RPMI8226 (cell line): ENCODE measurements around the gene EML1.
A peak's percentile ranks its signal among the peaks of the same experiment; 100 is the strongest.

Experiments used
- DNase-seq: peaks from one replicate; pipeline ENCODE4 v3.0.0-alpha.2; 2015

The EML1 gene

GRCh38 chr14:99793213-99794150 lies at the start of gene EML1:
EML1 (plus strand) TSS chr14:99793413; CDS start chr14:99793477, 64 bp downstream.
- peak; percentile 88 for DNase-seq

- DNase-seq = no peak
Observed at GRCh38 chr14:99744199-99744872, 48.9 kb upstream of the EML1 start.

- DNase-seq = no peak
Observed at GRCh38 chr14:99744873-99745224, 48.4 kb upstream of the EML1 start.

GRCh38 chr14:99745307-99745951 lies 47.8 kb upstream of the EML1 start:
- no peak for DNase-seq

GRCh38 chr14:99747167-99747566 lies 46.0 kb upstream of the EML1 start:
- no peak for DNase-seq

- no peak for DNase-seq
Observed at GRCh38 chr14:99747582-99748330, 45.5 kb upstream of the EML1 start.

- DNase-seq = no peak
Observed at GRCh38 chr14:99748529-99748928, 44.7 kb upstream of the EML1 start.

GRCh38 chr14:99749142-99749541 lies 44.1 kb upstream of the EML1 start:
- DNase-seq = peak; percentile 35

GRCh38 chr14:99749763-99750715 lies 43.2 kb upstream of the EML1 start:
- DNase-seq = no peak

- no peak for DNase-seq
Observed at GRCh38 chr14:99750746-99751450, 42.3 kb upstream of the EML1 start.

GRCh38 chr14:99751539-99752485 lies 41.4 kb upstream of the EML1 start:
- no peak for DNase-seq

GRCh38 chr14:99752486-99753121 lies 40.6 kb upstream of the EML1 start:
- no peak for DNase-seq

- DNase-seq = no peak
Observed at GRCh38 chr14:99753225-99754140, 39.7 kb upstream of the EML1 start.

GRCh38 chr14:99754141-99755067 lies 38.8 kb upstream of the EML1 start:
- no peak for DNase-seq

GRCh38 chr14:99755068-99755405 lies 38.2 kb upstream of the EML1 start:
- DNase-seq = no peak

GRCh38 chr14:99755629-99756603 lies 37.3 kb upstream of the EML1 start:
- DNase-seq = no peak
